IMR-90 (cell line): ENCODE measurements around the gene PRMT7. TPM values are rescaled to one million over a fixed set of nuclear protein-coding genes. Genes with fewer than 3 reads are reported as not detected.

ENCODE experiments used
- ATAC-seq: fragments of 200-7000 bp; cut with Tn5 transposase; 2 replicates; pipeline ENCODE4 v1.9.1; 2020; ENCODE audit warnings: low read depth, mild to moderate bottlenecking, moderate library complexity
- BruUV-seq: library from RNA; stranded (reverse); fragments of 400-500 nt; replicated peaks from 2 replicates; lab custom pipeline; 2021; lab: Mats Ljungman, UMichigan
- CTCF ChIA-PET: fragments of 300-600 bp; formaldehyde crosslinking; extraction: SDS; loops from one replicate; lab custom pipeline; 2021; ENCODE audit warnings: antibody characterized with exemption; lab: Yijun Ruan, JAX
- POLR2A ChIA-PET: fragments of 300-600 bp; sonication (Branson Sonifier 250); formaldehyde crosslinking; loops from one replicate; lab custom pipeline; 2022; ENCODE audit warnings: antibody characterized with exemption; ENCODE audit not compliant: unreplicated experiment; lab: Charles Lee
- DNase-seq: peaks from one replicate; pipeline ENCODE4 v3.0.0; 2013
- H2AFZ ChIP-seq: replicated peaks from 2 replicates; pipeline ENCODE3; 2013; ENCODE audit warnings: low read length, mild to moderate bottlenecking; ENCODE audit not compliant: poor library complexity
- H2AK5ac ChIP-seq: 2 replicates; pipeline ENCODE4 v1.6.1; 2013; ENCODE audit warnings: low read depth, low read length, inconsistent platforms
- H2AK9ac ChIP-seq: replicated peaks from 2 replicates; pipeline ENCODE3; 2013; ENCODE audit warnings: mild to moderate bottlenecking, low read depth, low read length, moderate library complexity; ENCODE audit not compliant: poor library complexity
- H2BK120ac ChIP-seq: 2 replicates; pipeline ENCODE4 v1.6.1; 2013; ENCODE audit warnings: low read depth, low read length, inconsistent platforms
- H2BK15ac ChIP-seq: 3 replicates; pipeline ENCODE4 v1.6.1; 2013; ENCODE audit warnings: low read depth, low read length, inconsistent platforms
- H2BK20ac ChIP-seq: 2 replicates; pipeline ENCODE4 v1.6.1; 2013; ENCODE audit warnings: low read depth, mild to moderate bottlenecking, inconsistent platforms, low read length, moderate library complexity
- H2BK5ac ChIP-seq: 2 replicates; pipeline ENCODE4 v1.6.1; 2013; ENCODE audit warnings: mild to moderate bottlenecking, low read depth, low read length, inconsistent platforms; ENCODE audit not compliant: poor library complexity, severe bottlenecking
- H3K14ac ChIP-seq: replicated peaks from 2 replicates; pipeline ENCODE4 v1.6.1; 2013; ENCODE audit warnings: low read depth, low read length, inconsistent platforms
- H3K18ac ChIP-seq: 2 replicates; pipeline ENCODE4 v1.6.1; 2013; ENCODE audit warnings: low read depth, low read length, control low read depth
- H3K23ac ChIP-seq: 2 replicates; pipeline ENCODE4 v1.6.1; 2013; ENCODE audit warnings: low read depth, low read length, inconsistent platforms
- H3K27ac ChIP-seq: 2 replicates; pipeline ENCODE4 v1.5.1; 2013; ENCODE audit warnings: mild to moderate bottlenecking, control low read depth, low read length; ENCODE audit not compliant: insufficient read depth
- H3K27me3 ChIP-seq: 2 replicates; pipeline ENCODE4 v1.6.1; 2013; ENCODE audit warnings: low read length; ENCODE audit not compliant: control insufficient read depth, insufficient read depth
- H3K36me3 ChIP-seq: 2 replicates; pipeline ENCODE4 v1.6.1; 2013; ENCODE audit warnings: low read length, mixed read lengths; ENCODE audit not compliant: control insufficient read depth, insufficient read depth
- H3K4ac ChIP-seq: 2 replicates; pipeline ENCODE4 v1.6.1; 2013; ENCODE audit warnings: low read depth, low read length, inconsistent platforms
- H3K4me1 ChIP-seq: 2 replicates; pipeline ENCODE4 v1.6.1; 2013; ENCODE audit warnings: low read length, mixed read lengths; ENCODE audit not compliant: control insufficient read depth, insufficient read depth
- H3K4me2 ChIP-seq: 2 replicates; pipeline ENCODE4 v1.6.1; 2013; ENCODE audit warnings: low read depth, mild to moderate bottlenecking, control low read depth, low read length, moderate library complexity
- H3K4me3 ChIP-seq: 2 replicates; pipeline ENCODE4 v1.5.1; 2013; ENCODE audit warnings: low read depth, mild to moderate bottlenecking, control low read depth, low read length, moderate library complexity; ENCODE audit not compliant: insufficient read depth
- H3K56ac ChIP-seq: 2 replicates; pipeline ENCODE4 v1.6.1; 2013; ENCODE audit warnings: low read length, inconsistent platforms; ENCODE audit not compliant: insufficient read depth; ENCODE audit errors: extremely low read depth
- H3K79me1 ChIP-seq, 2 experiments: 2 replicates each; pipeline ENCODE4 v1.6.1; 2013; ENCODE audit warnings: low read length in 2 of 2, inconsistent platforms in 1 of 2, low read depth in 1 of 2
- H3K9ac ChIP-seq: 2 replicates; pipeline ENCODE4 v1.6.1; 2013; ENCODE audit warnings: low read depth, low read length, control low read depth
- H3K9me1 ChIP-seq: 2 replicates; pipeline ENCODE4 v1.6.1; 2013; ENCODE audit warnings: low read length, inconsistent platforms; ENCODE audit not compliant: insufficient read depth
- H3K9me3 ChIP-seq: 2 replicates; pipeline ENCODE4 v1.6.1; 2013; ENCODE audit warnings: low read length; ENCODE audit not compliant: control insufficient read depth, insufficient read depth
- H4K20me1 ChIP-seq: 2 replicates; pipeline ENCODE4 v1.6.1; 2013; ENCODE audit warnings: low read length, inconsistent platforms; ENCODE audit not compliant: insufficient read depth
- H4K5ac ChIP-seq: 2 replicates; pipeline ENCODE4 v1.6.1; 2013; ENCODE audit warnings: mild to moderate bottlenecking, low read depth, low read length, control low read depth
- H4K8ac ChIP-seq, 2 experiments: 2 replicates each; pipeline ENCODE4 v1.6.1; 2013; ENCODE audit warnings: low read depth in 2 of 2, low read length in 2 of 2, control low read depth in 1 of 2, inconsistent platforms in 1 of 2
- H4K91ac ChIP-seq: 2 replicates; pipeline ENCODE4 v1.6.1; 2013; ENCODE audit warnings: low read depth, low read length, inconsistent platforms; ENCODE audit not compliant: insufficient read depth
- CHD1 ChIP-seq: IDR thresholded peaks from 2 replicates; pipeline ENCODE4 v1.6.1; 2012; ENCODE audit warnings: low read depth, low read length, improper control_type of control experiment
- CTCF ChIP-seq: conservative IDR thresholded peaks from 2 replicates; pipeline ENCODE4 v1.5.1; 2012; ENCODE audit warnings: mild to moderate bottlenecking, low read depth, low read length, improper control_type of control experiment
- MAFK ChIP-seq: IDR thresholded peaks from 2 replicates; pipeline ENCODE4 v1.6.1; 2012; ENCODE audit warnings: low read depth, low read length, improper control_type of control experiment
- MAZ ChIP-seq: IDR thresholded peaks from 2 replicates; pipeline ENCODE4 v1.6.1; 2012; ENCODE audit warnings: low read depth, mild to moderate bottlenecking, low read length, improper control_type of control experiment, moderate library complexity, borderline replicate concordance
- NFE2L2 ChIP-seq: fragments of 150-350 bp; IDR thresholded peaks from 2 replicates; pipeline ENCODE4 v1.6.1; 2016; ENCODE audit warnings: low read depth, mild to moderate bottlenecking, low read length
- POLR2A ChIP-seq: IDR thresholded peaks from 2 replicates; pipeline ENCODE4 v1.6.1; 2012; ENCODE audit warnings: mild to moderate bottlenecking, low read depth, low read length
- RAD21 ChIP-seq: IDR thresholded peaks from 2 replicates; pipeline ENCODE4 v1.6.1; 2012; ENCODE audit warnings: low read length, improper control_type of control experiment
- USF2 ChIP-seq: fragments of 150-350 bp; IDR thresholded peaks from 2 replicates; pipeline ENCODE4 v1.6.1; 2017; ENCODE audit warnings: mild to moderate bottlenecking, antibody characterized with exemption, low read length, low read depth
- WGBS, 2 experiments: methylation state at CpG; one replicate each; pipeline versions ENCODE4 v1.1.5 to v1.1.7; 2013; ENCODE audit warnings: missing lambda C conversion rate in 2 of 2; ENCODE audit not compliant: insufficient read length in 1 of 2; ENCODE audit errors: extremely low coverage in 2 of 2; 5-methylcytosine and 5-hydroxymethylcytosine counted together
- dilution Hi-C: fragments of 300-500 bp; cut with HindIII; formaldehyde crosslinking; loops from one replicate; pipeline ENCODE4 v1.14.3; 2018; ENCODE audit warnings: low sequenced_read_pairs; ENCODE audit not compliant: unreplicated experiment
- in situ Hi-C: fragments of 300-500 bp; cut with MboI; formaldehyde crosslinking; loops from 3 replicates; pipeline ENCODE4 v1.14.3; 2019; ENCODE audit warnings: low sequenced_read_pairs, inconsistent platforms, mixed read lengths
- intact Hi-C: fragments of 100-400 bp; cut with micrococcal nuclease; formaldehyde crosslinking; loops from 2 replicates; pipeline ENCODE4 v1.10.0; 2022
- polyA plus RNA-seq, 3 experiments: library from polyadenylated mRNA; depleted of rRNA; stranded (reverse); fragments of >200 nt; gene quantifications; 2 replicates each; pipeline ENCODE4 v1.2.3, GENCODE V29; 2012; ENCODE audit warnings: low replicate concordance in 1 of 3
- total RNA-seq: library from RNA; depleted of rRNA; stranded (reverse); fragments of >200 nt; gene quantifications from 2 replicates; pipeline ENCODE4 v1.2.3, GENCODE V29; 2012

The PRMT7 gene
- total and polyA plus RNA-seq, 2 of the 4 experiments (the other 2 are of a cell fraction) = 63.1 to 68.6 TPM

DNA sequence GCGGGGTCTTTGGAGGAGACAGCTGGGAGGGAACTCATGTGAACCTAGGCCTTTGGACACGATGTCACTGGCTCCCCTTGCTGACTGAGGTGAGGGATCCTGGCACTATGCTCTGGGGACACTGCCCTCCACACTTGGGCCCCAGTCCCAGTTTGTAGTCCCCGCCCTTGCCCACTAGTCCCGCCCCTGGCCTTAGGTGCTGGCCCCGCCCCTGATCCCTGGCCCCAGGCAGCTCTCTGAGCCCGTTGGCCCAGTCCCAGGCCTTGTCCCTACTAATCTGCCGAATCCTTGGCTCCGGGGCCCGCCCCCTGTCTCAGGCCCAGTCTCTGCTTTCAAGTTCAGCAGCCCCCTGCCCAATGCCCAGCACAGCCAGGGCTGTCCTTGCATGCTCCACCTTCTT is 76.5 kb downstream of the PRMT7 start:
- ChIA-PET CTCF (no interaction called here), POLR2A (no interaction called here)
- no peak overlapping the region for H3K18ac ChIP-seq
- intact Hi-C loops = no loop called here
- BruUV-seq = no TSS peak
- ATAC-seq = no peak
- H4K20me1 ChIP-seq = no peaks in the 10 kb centered on the region
- no peak overlapping the region for H3K27ac ChIP-seq
- no peak overlapping the region for H4K91ac ChIP-seq
- no peaks in the 10 kb centered on the region for H3K9me1 ChIP-seq
- H3K27me3 ChIP-seq = peaks cover 38% of the 10 kb centered on the region
- H3K4me3 ChIP-seq = no peak overlapping the region
- H2AFZ ChIP-seq = no peak overlapping the region
- in situ Hi-C loops = no loop called here
- dilution Hi-C loops = no loop called here
- no peak overlapping the region for H2AK5ac ChIP-seq
- H2BK5ac ChIP-seq = no peak overlapping the region
- no peak overlapping the region for H4K8ac ChIP-seq
- no peaks in the 10 kb centered on the region for H3K36me3 ChIP-seq
- no peak overlapping the region for H2AK9ac ChIP-seq
- H3K9me3 ChIP-seq = no peaks in the 10 kb centered on the region
- no peak for DNase-seq
- no peak overlapping the region for H2BK15ac ChIP-seq
- no peak overlapping the region for H2BK20ac ChIP-seq
- 40% methylated on average over 5 of the region's 9 CpGs; no CpG with 5 or more reads in 1 of the 2 experiments for WGBS, 2 experiments
- H3K14ac ChIP-seq = no peak overlapping the region
- H3K56ac ChIP-seq = no peak overlapping the region
- no peak overlapping the region for H3K9ac ChIP-seq
- no peak overlapping the region for H4K5ac ChIP-seq
- no peak overlapping the region for H3K4me2 ChIP-seq
- no peak overlapping the region for H2BK120ac ChIP-seq
- H3K79me1 ChIP-seq = no peaks in the 10 kb centered on the region
- no peaks in the 10 kb centered on the region for H3K4me1 ChIP-seq
- no peak for TF ChIP-seq POLR2A
- no peak for TF ChIP-seq NFE2L2
- no peak for TF ChIP-seq CHD1
- TF ChIP-seq MAZ = no peak
- TF ChIP-seq USF2 = no peak
- TF ChIP-seq MAFK = no peak
- TF ChIP-seq CTCF = no peak
- TF ChIP-seq RAD21 = no peak
- no peak overlapping the region for H3K23ac ChIP-seq
- H3K4ac ChIP-seq = no peak overlapping the region
